Neural crest cell (in vitro differentiated cells): ENCODE data around the gene AGR3. TPM values are rescaled to one million over a fixed set of nuclear protein-coding genes. Genes with fewer than 3 reads are reported as not detected.

Source experiments
- DNase-seq: peaks from one replicate; pipeline ENCODE4 v3.0.0; 2021; ENCODE audit warnings: low read depth, mixed read lengths, low spot score
- H3K27ac Mint-ChIP-seq: one replicate; pipeline ENCODE4 v1.8.0; 2021; ENCODE audit warnings: mild to moderate bottlenecking, mixed read lengths; ENCODE audit not compliant: unreplicated experiment
- H3K27me3 Mint-ChIP-seq: 2 replicates; pipeline ENCODE4 v1.8.0; 2021; ENCODE audit warnings: low read depth, mild to moderate bottlenecking, mixed read lengths
- H3K36me3 Mint-ChIP-seq: 2 replicates; pipeline ENCODE4 v1.8.0; 2021; ENCODE audit warnings: low read depth, mild to moderate bottlenecking, mixed read lengths
- H3K4me1 Mint-ChIP-seq: 2 replicates; pipeline ENCODE4 v1.8.0; 2021; ENCODE audit warnings: mixed read lengths
- H3K4me3 Mint-ChIP-seq: one replicate; pipeline ENCODE4 v1.8.0; 2021; ENCODE audit warnings: mild to moderate bottlenecking, mixed read lengths
- H3K9me3 Mint-ChIP-seq: 2 replicates; pipeline ENCODE4 v1.8.0; 2021; ENCODE audit warnings: mixed read lengths
- CTCF ChIP-seq: fragments of 200-600 bp; sonication (generic); conservative IDR thresholded peaks from 2 replicates; pipeline ENCODE4 v1.5.0; 2021; ENCODE audit warnings: antibody characterized with exemption, mild to moderate bottlenecking
- long read RNA-seq: library from polyadenylated mRNA; unstranded; transcript quantifications from one replicate; pipeline ENCODE4 v2.0.0, GENCODE V29; 2020
- total RNA-seq: library from RNA; stranded (reverse); gene quantifications from 2 replicates; pipeline ENCODE4 v1.2.1, GENCODE V29; 2021

The AGR3 gene
- not detected in 2 replicates for total RNA-seq
- long read RNA-seq, result 0 reads

DNA sequence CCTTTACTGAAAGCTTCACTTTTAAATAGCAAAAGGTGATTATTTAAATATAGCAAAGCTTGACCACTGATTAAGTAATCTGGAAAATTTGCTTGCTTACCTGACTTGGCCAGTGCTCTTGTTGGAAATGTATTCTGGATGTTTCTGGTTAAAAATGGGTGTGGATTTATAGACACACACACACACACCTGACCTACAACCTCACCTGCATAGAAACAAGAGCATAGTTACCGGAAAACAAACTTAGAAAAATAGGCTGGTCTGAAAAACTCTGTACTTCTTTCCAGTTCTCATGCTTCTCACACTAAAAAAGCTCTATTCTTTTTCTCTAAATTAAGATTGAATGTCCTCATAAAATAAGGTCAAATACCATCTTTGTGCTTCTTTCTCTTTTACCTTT lies at the start of gene AGR3:
Gene AGR3 (minus strand): TSS at position 140 of the 400 bp plus-strand sequence. CDS start 3,365 bp downstream, outside the sequence.
- Mint-ChIP-seq H3K4me1 (peaks cover 5% of the 10 kb centered on the region), H3K9me3 (no peaks in the 10 kb centered on the region), H3K27ac (no peak within 1 kb of the TSS), H3K36me3 (no peaks in the 10 kb centered on the region), H3K4me3 (no peak within 1 kb of the TSS), H3K27me3 (no peaks in the 10 kb centered on the region)
- no peak for TF ChIP-seq CTCF
- DNase-seq, result no peak

- Mint-ChIP-seq H3K4me1 (no peaks in the 10 kb centered on the region), H3K27me3 (no peaks in the 10 kb centered on the region), H3K4me3 (no peak overlapping the region), H3K9me3 (no peaks in the 10 kb centered on the region), H3K36me3 (no peaks in the 10 kb centered on the region), H3K27ac (no peak overlapping the region)
- no peak for TF ChIP-seq CTCF
- DNase-seq, result no peak
These were observed 49.2 kb upstream of the AGR3 start for GRCh38 chr7:16930946-16931345.

DNA sequence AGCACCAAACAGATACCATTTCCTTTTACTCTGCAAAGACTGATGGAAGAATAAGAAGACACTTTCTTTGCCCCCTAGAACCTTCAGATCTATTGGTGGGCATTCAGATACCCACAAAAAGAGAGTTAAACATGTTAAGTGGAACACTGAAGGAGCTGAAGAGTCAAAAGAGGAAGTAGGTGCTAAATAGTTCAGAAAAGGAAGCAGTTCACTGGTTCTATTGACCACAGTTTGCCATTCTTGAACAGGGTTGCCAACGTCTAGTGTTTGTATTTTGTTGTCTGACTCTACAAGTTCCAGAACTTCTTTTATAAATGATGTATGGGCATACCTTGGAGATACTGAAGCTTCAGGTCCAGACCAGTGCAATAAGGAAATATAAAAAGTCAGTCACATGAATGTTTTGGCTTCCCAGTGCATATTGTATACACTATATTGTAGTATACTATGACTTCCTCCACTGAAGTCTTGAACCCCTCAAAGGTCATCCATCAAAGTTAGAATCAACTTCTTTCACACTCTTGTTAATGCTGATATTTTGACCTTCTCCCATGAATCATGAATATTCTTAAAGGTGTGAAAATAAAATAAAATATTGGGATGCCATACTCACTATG lies 47.5 kb upstream of the AGR3 start:
- no peak overlapping the region for H3K4me3 Mint-ChIP-seq
- no peaks in the 10 kb centered on the region for H3K4me1 Mint-ChIP-seq
- no peak overlapping the region for H3K27ac Mint-ChIP-seq
- no peaks in the 10 kb centered on the region for H3K9me3 Mint-ChIP-seq
- H3K27me3 Mint-ChIP-seq, result no peaks in the 10 kb centered on the region
- no peak for TF ChIP-seq CTCF
- H3K36me3 Mint-ChIP-seq, result no peaks in the 10 kb centered on the region
- DNase-seq, result no peak

DNA sequence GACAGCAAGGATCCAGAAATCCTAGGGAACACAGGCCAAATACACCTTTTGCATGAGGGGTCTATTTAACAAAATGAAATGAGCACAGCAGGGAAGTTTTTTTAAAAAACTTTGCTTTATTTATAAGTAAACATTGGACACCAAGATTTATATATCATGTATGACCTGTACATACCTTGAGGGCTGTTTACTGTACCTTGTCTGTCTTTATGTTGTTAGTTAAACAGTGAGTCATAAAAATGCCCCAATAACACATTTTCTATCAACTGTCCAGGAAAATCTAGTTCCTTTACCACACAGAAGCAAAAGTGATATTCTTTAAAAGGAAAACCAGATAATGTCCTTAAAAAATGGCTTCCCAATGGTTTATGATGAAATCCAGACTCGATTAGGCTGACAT lies 45.1 kb upstream of the AGR3 start:
- H3K4me3 Mint-ChIP-seq, result no peak overlapping the region

GRCh38 chr7:16926283-16926682 lies 44.5 kb upstream of the AGR3 start:
- peak; percentile 57 for TF ChIP-seq CTCF
- Mint-ChIP-seq H3K27ac (no peak overlapping the region), H3K9me3 (no peaks in the 10 kb centered on the region), H3K27me3 (no peaks in the 10 kb centered on the region), H3K36me3 (no peaks in the 10 kb centered on the region), H3K4me3 (no peak overlapping the region), H3K4me1 (no peaks in the 10 kb centered on the region)
- no peak for DNase-seq

More for the DNA sequence above, 45.1 kb upstream of the AGR3 start:
- no peak for DNase-seq
- Mint-ChIP-seq H3K27me3 (no peaks in the 10 kb centered on the region), H3K36me3 (no peaks in the 10 kb centered on the region), H3K4me1 (no peaks in the 10 kb centered on the region), H3K27ac (no peak overlapping the region), H3K9me3 (no peaks in the 10 kb centered on the region)
- TF ChIP-seq CTCF, result no peak
